Transverse colon (tissue), 4 donors: ENCODE measurements around the gene PPP4R1. TPM values are rescaled to one million over a fixed set of nuclear protein-coding genes. Genes with fewer than 3 reads are reported as not detected.
A peak's percentile ranks its signal among the peaks of the same experiment; 100 is the strongest.

Experiments
- DNase-seq: peaks from one replicate; pipeline ENCODE4 v3.0.0-alpha.2; 2019
- H3K27ac ChIP-seq, 4 donors: fragments of 200-600 bp; sonication (generic); 2 replicates each; pipeline ENCODE4 v1.5.1; 2016 to 2018; ENCODE audit warnings: inconsistent platforms in 4 of 4
- H3K27me3 ChIP-seq: fragments of 200-600 bp; sonication (generic); 2 replicates; pipeline ENCODE4 v1.5.1; 2017; ENCODE audit warnings: inconsistent platforms
- H3K36me3 ChIP-seq, 4 donors: fragments of 200-600 bp; sonication (generic); 2 replicates each; pipeline ENCODE4 v1.5.1; 2017 to 2019; ENCODE audit warnings: inconsistent platforms in 4 of 4
- H3K4me1 ChIP-seq, 4 donors: fragments of 200-600 bp; sonication (generic); 2 replicates each; pipeline ENCODE4 v1.5.1; 2017 to 2020; ENCODE audit warnings: inconsistent platforms in 4 of 4
- H3K4me3 ChIP-seq, 4 donors: fragments of 200-600 bp; sonication (generic); 1 replicate in 1 of 4; 2 replicates in 3 of 4; pipeline versions ENCODE4 v1.5.1 to v1.6.1; 2017 to 2019; ENCODE audit warnings: inconsistent platforms in 4 of 4
- H3K9me3 ChIP-seq, 2 donors: fragments of 200-600 bp; sonication (generic); 2 replicates each; pipeline ENCODE4 v1.5.1; 2017 to 2019; ENCODE audit warnings: inconsistent platforms in 2 of 2
- CTCF ChIP-seq, 5 experiments: fragments of 200-600 bp in 3 of 5; fragments of 450-650 bp in 2 of 5; sonication (generic) in 3 of 5; IDR thresholded peaks; 1 replicate in 2 of 5; 2 replicates in 3 of 5; pipeline ENCODE4 v1.5.1; 2016 to 2017; ENCODE audit warnings: antibody characterized with exemption in 5 of 5, inconsistent platforms in 3 of 5, mild to moderate bottlenecking in 2 of 5, moderate library complexity in 1 of 5
- EP300 ChIP-seq: sonication (generic); formaldehyde crosslinking; IDR thresholded peaks from one replicate; pipeline ENCODE4 v1.6.1; 2017; ENCODE audit warnings: antibody characterized with exemption, low read depth
- POLR2A ChIP-seq: fragments of 450-650 bp; IDR thresholded peaks from one replicate; pipeline ENCODE4 v1.6.1; 2016; ENCODE audit warnings: antibody characterized with exemption, mild to moderate bottlenecking, moderate library complexity
- POLR2AphosphoS5 ChIP-seq, 3 donors: sonication (generic); formaldehyde crosslinking; IDR thresholded peaks; one replicate each; pipeline ENCODE4 v1.6.1; 2016; ENCODE audit warnings: antibody characterized with exemption in 3 of 3
- WGBS, 2 donors: methylation state at CpG; one replicate each; pipeline ENCODE4 v1.1.5; 2018; ENCODE audit warnings: low coverage in 1 of 2; 5-methylcytosine and 5-hydroxymethylcytosine counted together
- in situ Hi-C, 4 donors: fragments of 200-750 bp; cut with MboI; loops; one replicate each; pipeline versions ENCODE4 v1.15.0 to v1.15.1; 2017; ENCODE audit warnings: low sequenced_read_pairs in 3 of 4, low pct_ligation_motif_present in 1 of 4, low pct_unique_long_range_greater_than_20kb in 1 of 4
- intact Hi-C: fragments of 100-400 bp; cut with DNase I; formaldehyde crosslinking; loops from one replicate; pipeline ENCODE4 v1.15.1; 2023; ENCODE audit warnings: low total_unique reads
- total RNA-seq, 4 donors: library from RNA; depleted of rRNA; stranded (reverse); fragments of >200 nt; gene quantifications; one replicate each; pipeline ENCODE4 v1.1.0, GENCODE V29; 2016

Gene PPP4R1
- total RNA-seq, 4 donors from 2014 or later = 46.0 to 163 (median 79.2) TPM

- no peak for DNase-seq
- Histone ChIP-seq H3K9me3 (no peaks in the 10 kb centered on the region), H3K36me3 (peaks cover 0 to 10% (median 0%) of the 10 kb centered on the region in 4 donors), H3K4me3 (no peak overlapping the region), H3K27ac (no peak overlapping the region), H3K27me3 (no peaks in the 10 kb centered on the region), H3K4me1 (peaks cover 0 to 29% (median 7%) of the 10 kb centered on the region in 4 donors)
- intact Hi-C loops = no loop called here
- 78 to 80% methylated on average over 5 to 6 of the region's 6 CpGs for WGBS, 2 donors
- TF ChIP-seq EP300 = no peak
- no peak for TF ChIP-seq CTCF (IDR thresholded peaks at IDR 0.05)
- no peak for TF ChIP-seq POLR2A
- no peak for TF ChIP-seq POLR2AphosphoS5 (IDR thresholded peaks at IDR 0.05)
- in situ Hi-C loops = loop anchor here in 3 of 4 donors (25.0 kb wide), 2 partner anchors 181 to 456 kb away; partner anchors contain the start of gene TWSG1 (in 2 of the 3)
These were observed 96.5 kb downstream of the PPP4R1 start for GRCh38 chr18:9517869-9518268.

- Histone ChIP-seq H3K27me3 (no peaks in the 10 kb centered on the region), H3K9me3 (no peaks in the 10 kb centered on the region), H3K4me3 (no peak overlapping the region), H3K36me3 (peaks cover 0 to 10% (median 0%) of the 10 kb centered on the region in 4 donors), H3K27ac (peak overlapping the region in 1 of 4 donors; percentile 34), H3K4me1 (peaks cover 0 to 17% (median 0%) of the 10 kb centered on the region in 4 donors)
- TF ChIP-seq CTCF (IDR thresholded peaks at IDR 0.05) = peak; percentile 75 to 91 (median 81)
- TF ChIP-seq POLR2AphosphoS5 (IDR thresholded peaks at IDR 0.05) = no peak
- no peak for TF ChIP-seq POLR2A
- intact Hi-C loops (no loop called here), in situ Hi-C loops (loop anchor here in 3 of 4 donors (25.0 kb wide), 2 partner anchors 179 to 454 kb away; partner anchors contain the start of gene TWSG1 (in 2 of the 3))
- WGBS, 2 donors = 72 to 74% methylated on average over 4 of the region's 4 CpGs
- no peak for DNase-seq
These were observed 97.8 kb downstream of the PPP4R1 start for GRCh38 chr18:9516437-9517064.

DNA sequence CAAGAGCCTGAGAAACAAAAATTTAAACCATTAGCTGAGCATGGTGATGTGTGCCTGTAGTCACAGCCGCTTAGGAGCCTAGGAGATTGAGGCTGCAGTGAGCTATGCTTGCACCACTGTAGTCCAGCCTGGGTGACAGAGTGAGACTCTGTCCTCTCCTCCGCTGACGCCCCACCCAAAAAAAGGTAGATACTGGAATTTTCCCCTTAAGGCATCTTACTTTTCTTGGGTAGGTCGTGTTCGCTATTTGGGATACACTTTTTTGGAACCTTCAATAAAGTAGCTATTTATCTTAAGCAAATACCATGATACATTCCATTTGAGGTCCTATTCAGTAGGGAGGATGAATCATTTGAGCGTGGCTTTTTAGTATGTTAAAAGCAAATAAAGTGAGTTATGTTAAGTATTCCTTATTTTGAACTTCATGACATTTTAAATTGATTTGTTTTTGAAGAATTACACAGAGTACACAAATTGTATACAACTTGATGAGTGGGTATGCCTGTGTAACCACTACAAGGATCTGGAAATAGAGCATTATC is 100.3 kb downstream of the PPP4R1 start:
- TF ChIP-seq POLR2AphosphoS5 (IDR thresholded peaks at IDR 0.05) (no peak), POLR2A (no peak), CTCF (IDR thresholded peaks at IDR 0.05) (no peak), EP300 (no peak)
- H3K36me3 ChIP-seq = peaks cover 0 to 10% (median 0%) of the 10 kb centered on the region in 4 donors
- H3K27ac ChIP-seq = no peak overlapping the region
- peaks cover 0 to 4% (median 0%) of the 10 kb centered on the region in 4 donors for H3K4me1 ChIP-seq
- in situ Hi-C loops = loop anchor here in 3 of 4 donors (25.0 kb wide), 2 partner anchors 177 to 452 kb away; partner anchors contain the start of gene TWSG1 (in 2 of the 3)
- H3K27me3 ChIP-seq = no peaks in the 10 kb centered on the region
- 84 to 86% methylated on average over 4 to 6 of the region's 6 CpGs for WGBS, 2 donors
- no peaks in the 10 kb centered on the region for H3K9me3 ChIP-seq
- intact Hi-C loops = no loop called here
- DNase-seq = no peak
- H3K4me3 ChIP-seq = no peak overlapping the region

- intact Hi-C loops = no loop called here
- WGBS, 2 donors = 57 to 67% methylated on average over 2 of the region's 2 CpGs
- Histone ChIP-seq H3K4me1 (peaks cover 2 to 26% (median 22%) of the 10 kb centered on the region in 4 donors), H3K36me3 (no peaks in the 10 kb centered on the region), H3K27me3 (no peaks in the 10 kb centered on the region), H3K4me3 (no peak overlapping the region), H3K9me3 (no peaks in the 10 kb centered on the region), H3K27ac (no peak overlapping the region)
- DNase-seq = no peak
- in situ Hi-C loops = loop anchor here in 3 of 4 donors (25.0 kb wide), 2 partner anchors 171 to 446 kb away; partner anchors contain the start of gene TWSG1 (in 2 of the 3)
- no peak for TF ChIP-seq POLR2A
- TF ChIP-seq POLR2AphosphoS5 (IDR thresholded peaks at IDR 0.05) = no peak
- TF ChIP-seq EP300 = no peak
- TF ChIP-seq CTCF (IDR thresholded peaks at IDR 0.05) = no peak
These were observed 105.8 kb downstream of the PPP4R1 start for GRCh38 chr18:9508446-9509025.
